Vagina (tissue), 2 donors: ENCODE measurements around the gene SVBP. TPM values are rescaled to one million over a fixed set of nuclear protein-coding genes. Genes with fewer than 3 reads are reported as not detected.

Experiments
- DNase-seq, 2 donors: peaks; one replicate each; pipeline ENCODE4 v3.0.0-alpha.2; 2017; ENCODE audit errors: extremely low spot score in 2 of 2
- H3K27ac ChIP-seq: fragments of 200-600 bp; sonication (generic); one replicate; pipeline ENCODE4 v1.5.1; 2019
- H3K27me3 ChIP-seq: fragments of 200-600 bp; sonication (generic); one replicate; pipeline ENCODE4 v1.5.1; 2019
- H3K36me3 ChIP-seq, 2 donors: fragments of 200-600 bp; sonication (generic); one replicate each; pipeline ENCODE4 v1.5.1; 2017 to 2019
- H3K4me1 ChIP-seq: fragments of 200-600 bp; sonication (generic); one replicate; pipeline ENCODE4 v1.5.1; 2019
- H3K4me3 ChIP-seq, 2 donors: fragments of 200-600 bp; sonication (generic); 1 replicate in 1 of 2; 2 replicates in 1 of 2; pipeline ENCODE4 v1.5.1; 2016 to 2019
- H3K9me3 ChIP-seq: fragments of 200-600 bp; sonication (generic); one replicate; pipeline ENCODE4 v1.5.1; 2019
- POLR2A ChIP-seq, 2 donors: fragments of 450-650 bp; IDR thresholded peaks; one replicate each; pipeline ENCODE4 v1.6.1; 2017; ENCODE audit warnings: antibody characterized with exemption in 2 of 2, mild to moderate bottlenecking in 2 of 2, moderate library complexity in 2 of 2
- POLR2AphosphoS5 ChIP-seq, 2 donors: sonication (generic); formaldehyde crosslinking; IDR thresholded peaks; one replicate each; pipeline ENCODE4 v1.9.0; 2017; ENCODE audit warnings: antibody characterized with exemption in 2 of 2, mild to moderate bottlenecking in 2 of 2, low read depth in 1 of 2; ENCODE audit not compliant: insufficient read depth in 1 of 2
- intact Hi-C: fragments of 100-400 bp; cut with DNase I; formaldehyde crosslinking; loops from one replicate; pipeline ENCODE4 v1.15.1; 2023
- total RNA-seq: library from RNA; depleted of rRNA; stranded (reverse); fragments of >200 nt; gene quantifications from one replicate; pipeline ENCODE4 v1.2.3, GENCODE V29; 2016
- TF ChIP-seq, protein P1 (sequence below), 3 experiments: fragments of 450-650 bp in 2 of 3; fragments of 200-600 bp in 1 of 3; sonication (generic) in 1 of 3; IDR thresholded peaks; one replicate each; pipeline ENCODE4 v1.5.1; 2017 to 2019; ENCODE audit warnings: antibody characterized with exemption in 3 of 3, mild to moderate bottlenecking in 2 of 3, moderate library complexity in 2 of 3

Gene SVBP
- total RNA-seq, 1 donor from 2014 or later, result 23.8 TPM

GRCh38 chr1:42838482-42839190 lies 21.4 kb upstream of the SVBP start:
- H3K27me3 ChIP-seq, result no peaks in the 10 kb centered on the region
- H3K9me3 ChIP-seq, result no peaks in the 10 kb centered on the region
- H3K27ac ChIP-seq, result no peak overlapping the region
- no peak for DNase-seq
- no peak overlapping the region for H3K4me3 ChIP-seq
- no peaks in the 10 kb centered on the region for H3K4me1 ChIP-seq
- TF ChIP-seq POLR2A (IDR thresholded peaks at IDR 0.05), result no peak
- TF ChIP-seq, protein P1, sequence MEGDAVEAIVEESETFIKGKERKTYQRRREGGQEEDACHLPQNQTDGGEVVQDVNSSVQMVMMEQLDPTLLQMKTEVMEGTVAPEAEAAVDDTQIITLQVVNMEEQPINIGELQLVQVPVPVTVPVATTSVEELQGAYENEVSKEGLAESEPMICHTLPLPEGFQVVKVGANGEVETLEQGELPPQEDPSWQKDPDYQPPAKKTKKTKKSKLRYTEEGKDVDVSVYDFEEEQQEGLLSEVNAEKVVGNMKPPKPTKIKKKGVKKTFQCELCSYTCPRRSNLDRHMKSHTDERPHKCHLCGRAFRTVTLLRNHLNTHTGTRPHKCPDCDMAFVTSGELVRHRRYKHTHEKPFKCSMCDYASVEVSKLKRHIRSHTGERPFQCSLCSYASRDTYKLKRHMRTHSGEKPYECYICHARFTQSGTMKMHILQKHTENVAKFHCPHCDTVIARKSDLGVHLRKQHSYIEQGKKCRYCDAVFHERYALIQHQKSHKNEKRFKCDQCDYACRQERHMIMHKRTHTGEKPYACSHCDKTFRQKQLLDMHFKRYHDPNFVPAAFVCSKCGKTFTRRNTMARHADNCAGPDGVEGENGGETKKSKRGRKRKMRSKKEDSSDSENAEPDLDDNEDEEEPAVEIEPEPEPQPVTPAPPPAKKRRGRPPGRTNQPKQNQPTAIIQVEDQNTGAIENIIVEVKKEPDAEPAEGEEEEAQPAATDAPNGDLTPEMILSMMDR (IDR thresholded peaks at IDR 0.05), result no peak
- no peak for TF ChIP-seq POLR2AphosphoS5 (IDR thresholded peaks at IDR 0.05; ENCODE audit: insufficient read depth in 1 of 2, low read depth in 1 of 2)
- H3K36me3 ChIP-seq, result no peaks in the 10 kb centered on the region
- intact Hi-C loops, result no loop called here

GRCh38 chr1:42837709-42838108 lies 20.5 kb upstream of the SVBP start:
- no peaks in the 10 kb centered on the region for H3K9me3 ChIP-seq
- no peaks in the 10 kb centered on the region for H3K36me3 ChIP-seq
- no peak overlapping the region for H3K4me3 ChIP-seq
- no peaks in the 10 kb centered on the region for H3K4me1 ChIP-seq
- H3K27me3 ChIP-seq, result no peaks in the 10 kb centered on the region
- TF ChIP-seq POLR2AphosphoS5 (IDR thresholded peaks at IDR 0.05; ENCODE audit: insufficient read depth in 1 of 2, low read depth in 1 of 2) (no peak), POLR2A (IDR thresholded peaks at IDR 0.05) (no peak)
- TF ChIP-seq, protein P1 (IDR thresholded peaks at IDR 0.05), result no peak
- H3K27ac ChIP-seq, result no peak overlapping the region
- no peak for DNase-seq
- intact Hi-C loops, result no loop called here

- H3K27me3 ChIP-seq, result no peaks in the 10 kb centered on the region
- TF ChIP-seq POLR2A (IDR thresholded peaks at IDR 0.05) (no peak), POLR2AphosphoS5 (IDR thresholded peaks at IDR 0.05; ENCODE audit: insufficient read depth in 1 of 2, low read depth in 1 of 2) (no peak)
- TF ChIP-seq, protein P1 (IDR thresholded peaks at IDR 0.05), result no peak
- no peaks in the 10 kb centered on the region for H3K9me3 ChIP-seq
- intact Hi-C loops, result no loop called here
- no peak for DNase-seq
- H3K4me3 ChIP-seq, result no peak overlapping the region
- no peaks in the 10 kb centered on the region for H3K36me3 ChIP-seq
- no peaks in the 10 kb centered on the region for H3K4me1 ChIP-seq
- H3K27ac ChIP-seq, result no peak overlapping the region
Observed at GRCh38 chr1:42835422-42835821, 18.2 kb upstream of the SVBP start.

DNA sequence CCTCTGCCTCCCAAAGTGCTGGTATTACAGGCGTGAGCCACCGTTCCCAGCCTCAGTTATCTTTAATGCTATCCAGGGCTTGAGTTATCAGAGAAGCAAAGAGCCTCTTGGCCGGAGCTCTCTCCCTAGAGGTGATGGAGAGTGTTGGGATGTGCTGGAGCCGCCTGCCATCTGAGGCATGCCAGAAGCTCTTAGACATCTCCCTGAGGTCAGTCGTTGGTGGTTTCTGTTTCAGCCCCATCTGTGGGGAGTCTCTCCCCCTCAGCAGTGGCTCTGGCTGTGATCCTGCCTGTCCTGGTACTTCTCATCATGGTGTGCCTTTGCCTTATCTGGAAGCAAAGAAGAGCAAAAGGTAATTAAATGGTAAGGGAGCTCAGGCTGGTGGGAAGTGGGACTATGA lies 17.6 kb upstream of the SVBP start:
- Histone ChIP-seq H3K9me3 (no peaks in the 10 kb centered on the region), H3K4me1 (no peaks in the 10 kb centered on the region), H3K4me3 (no peak overlapping the region), H3K27ac (no peak overlapping the region), H3K36me3 (no peaks in the 10 kb centered on the region), H3K27me3 (no peaks in the 10 kb centered on the region)
- TF ChIP-seq, protein P1 (IDR thresholded peaks at IDR 0.05), result no peak
- TF ChIP-seq POLR2AphosphoS5 (IDR thresholded peaks at IDR 0.05; ENCODE audit: insufficient read depth in 1 of 2, low read depth in 1 of 2) (no peak), POLR2A (IDR thresholded peaks at IDR 0.05) (no peak)
- intact Hi-C loops, result no loop called here
- no peak for DNase-seq

DNA sequence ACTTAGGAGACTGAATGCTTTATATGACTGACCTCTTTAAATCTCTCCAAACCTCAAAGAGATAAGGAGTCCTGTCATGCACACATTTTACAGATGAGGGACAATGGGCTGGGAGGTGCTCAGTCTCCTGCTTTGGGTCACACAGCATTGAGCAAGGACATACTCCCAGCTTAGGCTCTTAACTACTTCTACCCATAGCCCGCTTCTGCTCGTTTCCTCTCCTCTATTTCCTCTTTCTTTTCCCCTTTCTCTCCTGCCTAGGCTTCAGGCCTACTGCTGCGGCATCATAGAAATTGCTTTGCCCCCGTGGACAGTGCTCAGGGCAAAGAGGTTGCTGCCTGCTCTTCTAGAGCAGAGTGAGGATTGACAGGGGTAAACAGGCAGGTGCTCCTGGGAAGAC lies 16.8 kb upstream of the SVBP start:
- intact Hi-C loops, result no loop called here
- Histone ChIP-seq H3K27ac (no peak overlapping the region), H3K36me3 (no peaks in the 10 kb centered on the region), H3K9me3 (no peaks in the 10 kb centered on the region), H3K4me3 (no peak overlapping the region), H3K4me1 (no peaks in the 10 kb centered on the region), H3K27me3 (no peaks in the 10 kb centered on the region)
- DNase-seq, result no peak
- no peak for TF ChIP-seq POLR2A (IDR thresholded peaks at IDR 0.05)
- no peak for TF ChIP-seq POLR2AphosphoS5 (IDR thresholded peaks at IDR 0.05; ENCODE audit: insufficient read depth in 1 of 2, low read depth in 1 of 2)
- TF ChIP-seq, protein P1 (IDR thresholded peaks at IDR 0.05), result no peak
